HuH-7 (cell line): ENCODE measurements around the gene SLC38A9.

ENCODE experiments used
- DNase-seq: peaks from one replicate; pipeline ENCODE4 v3.0.0; 2011; ENCODE audit warnings: low spot score

The SLC38A9 gene

GRCh38 chr5:55578771-55579170 lies 133.4 kb downstream of the SLC38A9 start:
- DNase-seq = no peak

DNA sequence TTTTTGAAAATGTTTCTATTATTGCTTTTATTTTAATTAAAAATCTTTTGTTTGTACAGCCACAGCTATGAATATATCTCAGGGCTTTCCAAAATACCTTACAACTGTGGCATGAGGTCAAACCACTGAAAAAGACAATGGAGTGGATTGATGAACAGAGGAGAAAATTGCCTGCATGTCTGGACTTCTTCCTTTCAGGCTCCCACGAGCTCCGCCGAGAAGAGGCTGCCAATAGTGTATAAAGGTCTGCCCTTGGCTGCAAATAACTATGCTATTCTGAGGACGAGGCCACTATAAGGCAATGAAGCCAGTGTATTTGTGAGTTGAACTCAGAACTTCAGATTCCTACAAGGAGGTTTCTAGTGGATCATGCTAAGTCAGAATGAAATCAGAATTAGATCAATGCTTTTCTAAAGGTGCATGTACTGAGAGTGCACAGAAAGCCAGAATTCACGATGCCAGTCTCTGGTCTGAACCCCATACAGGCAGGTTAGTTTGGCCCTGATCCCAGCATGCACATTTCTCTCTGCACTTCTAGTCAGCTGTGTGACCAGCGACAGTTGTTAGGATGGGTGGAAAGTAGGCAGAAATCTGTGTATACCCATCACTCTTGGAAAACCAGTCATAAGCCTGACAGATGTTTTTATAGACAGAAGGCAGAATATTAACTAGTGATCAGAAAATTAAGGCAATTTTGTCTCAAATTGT lies 134.6 kb downstream of the SLC38A9 start:
- no peak for DNase-seq

- no peak for DNase-seq
Measured at GRCh38 chr5:55576661-55577060, 135.5 kb downstream of the SLC38A9 start.
